ENCODE measurements around the gene PCDH10.

Gene PCDH10, protein sequence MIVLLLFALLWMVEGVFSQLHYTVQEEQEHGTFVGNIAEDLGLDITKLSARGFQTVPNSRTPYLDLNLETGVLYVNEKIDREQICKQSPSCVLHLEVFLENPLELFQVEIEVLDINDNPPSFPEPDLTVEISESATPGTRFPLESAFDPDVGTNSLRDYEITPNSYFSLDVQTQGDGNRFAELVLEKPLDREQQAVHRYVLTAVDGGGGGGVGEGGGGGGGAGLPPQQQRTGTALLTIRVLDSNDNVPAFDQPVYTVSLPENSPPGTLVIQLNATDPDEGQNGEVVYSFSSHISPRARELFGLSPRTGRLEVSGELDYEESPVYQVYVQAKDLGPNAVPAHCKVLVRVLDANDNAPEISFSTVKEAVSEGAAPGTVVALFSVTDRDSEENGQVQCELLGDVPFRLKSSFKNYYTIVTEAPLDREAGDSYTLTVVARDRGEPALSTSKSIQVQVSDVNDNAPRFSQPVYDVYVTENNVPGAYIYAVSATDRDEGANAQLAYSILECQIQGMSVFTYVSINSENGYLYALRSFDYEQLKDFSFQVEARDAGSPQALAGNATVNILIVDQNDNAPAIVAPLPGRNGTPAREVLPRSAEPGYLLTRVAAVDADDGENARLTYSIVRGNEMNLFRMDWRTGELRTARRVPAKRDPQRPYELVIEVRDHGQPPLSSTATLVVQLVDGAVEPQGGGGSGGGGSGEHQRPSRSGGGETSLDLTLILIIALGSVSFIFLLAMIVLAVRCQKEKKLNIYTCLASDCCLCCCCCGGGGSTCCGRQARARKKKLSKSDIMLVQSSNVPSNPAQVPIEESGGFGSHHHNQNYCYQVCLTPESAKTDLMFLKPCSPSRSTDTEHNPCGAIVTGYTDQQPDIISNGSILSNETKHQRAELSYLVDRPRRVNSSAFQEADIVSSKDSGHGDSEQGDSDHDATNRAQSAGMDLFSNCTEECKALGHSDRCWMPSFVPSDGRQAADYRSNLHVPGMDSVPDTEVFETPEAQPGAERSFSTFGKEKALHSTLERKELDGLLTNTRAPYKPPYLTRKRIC

DNA sequence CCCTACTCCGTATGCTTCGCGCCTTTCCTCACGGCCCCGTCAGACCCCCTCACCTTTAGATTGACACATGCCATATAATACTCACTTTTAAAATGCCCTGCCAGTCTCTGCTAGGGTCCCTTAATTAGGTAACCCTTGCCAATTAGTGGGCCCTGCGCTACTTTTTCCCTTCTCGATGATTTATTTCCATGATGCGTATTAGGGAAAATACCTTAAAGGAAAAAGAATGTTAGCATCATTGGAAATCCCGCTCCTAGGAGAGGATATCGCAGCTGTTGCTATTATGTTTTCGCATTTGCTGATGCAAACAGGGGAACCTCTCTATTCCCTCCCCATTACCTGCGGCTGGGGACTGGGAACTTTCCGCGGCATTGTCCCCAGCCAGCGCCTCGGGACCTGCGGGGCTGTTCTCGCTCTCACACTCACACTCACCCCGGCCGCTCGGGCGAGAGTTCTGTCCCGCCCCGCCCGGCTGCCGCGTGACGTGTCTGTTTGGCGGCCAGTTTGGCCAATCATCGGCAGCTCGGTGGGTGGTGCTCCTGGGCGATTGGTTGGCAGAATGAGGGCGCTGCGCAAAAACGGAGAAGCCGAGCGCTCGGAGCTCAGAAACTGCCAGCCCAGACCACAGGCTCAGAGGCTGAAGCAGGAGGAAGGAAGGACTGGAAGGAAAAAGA, at the start of gene PCDH10:
Gene PCDH10, plus strand, starts transcription at position 605 of the 674 bp plus-strand sequence. CDS start 847 bp downstream, outside the sequence.
- peak; percentile 97 for DNase-seq

DNA sequence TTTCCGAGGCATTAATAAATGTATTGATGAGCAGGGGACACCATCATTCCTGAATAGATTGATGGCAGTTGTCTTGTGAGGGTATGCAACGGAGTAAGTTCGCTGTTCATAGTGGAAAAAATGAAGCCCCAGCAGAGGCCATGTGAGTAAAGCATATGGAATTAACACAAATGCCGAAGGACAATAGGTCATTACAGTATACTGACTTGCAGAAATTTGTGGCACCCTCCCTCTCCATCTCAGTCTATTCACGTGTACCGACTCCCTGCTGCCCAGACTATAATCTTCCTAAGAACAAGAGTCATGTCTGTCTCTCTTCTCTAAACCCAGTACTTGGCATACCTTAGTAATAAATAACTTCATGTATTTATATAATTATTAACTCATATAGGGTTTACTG, 47.1 kb upstream of the PCDH10 start:
- DNase-seq, result no peak

DNA sequence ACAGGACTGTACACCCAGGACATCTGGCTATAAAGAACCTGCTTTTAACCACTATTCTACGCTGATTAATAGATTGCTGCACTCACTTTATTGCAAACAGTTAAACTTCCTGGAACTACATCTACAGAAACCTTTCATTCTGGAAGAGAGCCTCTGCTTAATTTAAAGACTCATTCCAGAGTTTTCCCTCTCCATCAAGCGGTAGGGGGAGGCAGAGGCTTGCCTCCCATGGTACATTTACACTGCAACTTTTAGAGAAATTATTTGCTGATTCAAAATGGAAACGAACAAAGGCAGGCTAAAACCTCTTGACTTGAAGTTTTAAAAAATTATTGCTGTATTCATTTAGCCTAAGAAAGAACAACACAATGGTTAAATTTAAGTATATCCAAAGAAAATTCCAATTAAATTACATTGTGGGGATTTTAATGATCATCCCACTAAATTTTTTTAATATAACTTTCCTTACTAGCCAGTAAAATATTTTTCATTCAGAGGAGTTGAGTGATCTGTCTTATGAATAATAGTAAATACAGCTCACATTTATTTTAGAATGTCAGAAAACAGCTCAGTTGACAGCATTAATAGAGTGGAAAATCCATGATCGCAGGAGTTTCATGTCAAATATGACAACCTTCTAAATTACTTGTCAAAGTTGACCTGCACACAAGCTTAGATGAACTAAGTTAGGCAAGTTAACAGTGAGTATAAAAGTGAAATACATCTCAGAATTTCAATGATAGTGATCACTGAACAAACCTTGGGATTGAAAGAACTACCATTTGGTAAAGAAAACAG, 46.3 kb upstream of the PCDH10 start:
- DNase-seq, result no peak

DNA sequence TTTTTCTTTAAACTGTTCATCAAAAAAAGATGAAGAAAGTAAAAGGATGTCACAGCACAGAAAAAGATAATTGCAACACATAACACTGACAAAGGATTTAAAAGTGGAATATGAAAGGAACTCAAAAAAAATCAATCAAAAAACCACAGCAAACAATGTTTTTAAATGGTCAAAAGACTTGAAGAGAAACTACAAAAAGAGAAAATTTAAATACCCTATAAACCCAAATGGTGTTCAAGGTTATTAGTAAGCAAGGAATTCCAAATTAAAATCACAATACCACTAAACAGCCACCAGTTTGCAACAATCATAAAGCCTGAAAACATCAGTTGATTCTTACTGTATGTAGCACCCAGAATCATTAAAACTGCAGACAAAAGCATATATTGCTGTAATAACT, 36.5 kb upstream of the PCDH10 start:
- no peak for DNase-seq

DNA sequence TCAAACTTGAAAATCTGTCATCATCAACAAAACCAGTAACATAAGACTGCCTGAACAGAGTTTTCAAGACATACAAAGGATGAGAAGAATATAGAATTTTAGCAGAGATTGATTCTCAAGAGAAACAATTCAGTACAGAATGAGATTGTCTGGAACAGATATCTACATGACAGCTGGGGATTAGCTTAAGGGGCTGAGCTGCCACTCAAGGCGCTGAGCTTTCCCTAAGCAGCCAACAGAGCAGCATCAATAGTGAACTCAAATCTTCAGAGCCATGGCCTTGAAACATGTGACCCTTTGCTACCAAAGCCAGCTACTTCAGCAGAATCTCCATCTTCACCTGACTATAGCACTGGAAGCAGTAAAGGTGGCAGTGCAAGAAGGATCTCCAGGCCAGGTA, 24.3 kb upstream of the PCDH10 start:
- DNase-seq, result no peak

DNA sequence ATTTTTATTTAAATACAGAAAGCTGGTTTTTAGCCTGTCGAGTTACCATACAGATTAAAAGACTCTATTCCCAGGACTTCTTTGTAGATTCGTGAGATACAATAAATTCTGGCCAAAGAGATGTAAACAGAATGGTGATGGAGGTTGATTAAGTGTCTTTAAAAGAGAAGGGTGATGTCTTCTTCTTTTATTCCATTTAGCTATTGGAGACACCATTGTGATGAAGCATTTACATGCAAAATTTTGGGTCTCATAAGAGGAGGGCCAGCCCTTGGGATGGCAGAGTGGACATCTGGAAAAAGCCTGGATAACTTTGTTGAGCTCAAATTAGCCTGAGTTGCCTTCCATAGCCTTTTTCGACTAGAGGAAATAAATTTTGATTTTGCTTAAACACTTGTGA, 21.6 kb upstream of the PCDH10 start:
- no peak for DNase-seq

DNA sequence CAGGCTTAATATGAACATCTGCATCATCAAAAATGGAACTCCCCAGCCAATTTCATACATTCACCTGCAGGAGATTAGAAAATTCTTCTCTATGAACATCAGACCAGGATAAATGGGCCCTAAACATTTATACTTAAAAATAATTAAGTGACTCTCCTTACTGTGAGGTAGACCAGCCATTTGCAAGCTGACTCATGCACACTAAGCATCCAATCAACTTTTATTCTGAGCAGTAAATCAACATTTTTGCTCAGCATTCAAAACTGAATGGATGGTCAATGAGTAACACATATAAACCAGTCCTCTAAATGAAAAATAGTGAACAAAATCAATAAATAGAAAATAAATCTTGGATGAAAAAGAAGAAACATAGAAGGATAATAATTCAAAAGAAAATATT, 19.9 kb upstream of the PCDH10 start:
- DNase-seq, result no peak

DNA sequence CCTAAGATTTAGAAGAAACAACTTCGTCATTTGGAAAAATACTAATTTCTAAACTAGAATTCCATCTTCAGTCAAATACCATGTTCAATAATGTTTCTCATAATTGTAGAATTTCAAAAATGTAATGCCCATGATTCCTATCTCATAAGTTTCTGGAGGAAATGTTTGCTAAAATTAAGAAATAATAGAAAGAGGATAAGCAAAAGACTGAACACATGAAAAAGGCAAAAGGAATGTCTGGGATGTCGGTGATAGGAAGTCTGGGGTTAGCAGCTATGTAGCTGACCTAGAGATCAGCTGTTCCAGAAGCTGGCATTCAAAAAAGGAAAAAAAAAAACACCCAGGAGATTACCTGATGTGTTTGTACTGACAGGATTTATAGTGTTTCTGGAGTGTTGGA, 18.9 kb upstream of the PCDH10 start:
- DNase-seq, result no peak

DNA sequence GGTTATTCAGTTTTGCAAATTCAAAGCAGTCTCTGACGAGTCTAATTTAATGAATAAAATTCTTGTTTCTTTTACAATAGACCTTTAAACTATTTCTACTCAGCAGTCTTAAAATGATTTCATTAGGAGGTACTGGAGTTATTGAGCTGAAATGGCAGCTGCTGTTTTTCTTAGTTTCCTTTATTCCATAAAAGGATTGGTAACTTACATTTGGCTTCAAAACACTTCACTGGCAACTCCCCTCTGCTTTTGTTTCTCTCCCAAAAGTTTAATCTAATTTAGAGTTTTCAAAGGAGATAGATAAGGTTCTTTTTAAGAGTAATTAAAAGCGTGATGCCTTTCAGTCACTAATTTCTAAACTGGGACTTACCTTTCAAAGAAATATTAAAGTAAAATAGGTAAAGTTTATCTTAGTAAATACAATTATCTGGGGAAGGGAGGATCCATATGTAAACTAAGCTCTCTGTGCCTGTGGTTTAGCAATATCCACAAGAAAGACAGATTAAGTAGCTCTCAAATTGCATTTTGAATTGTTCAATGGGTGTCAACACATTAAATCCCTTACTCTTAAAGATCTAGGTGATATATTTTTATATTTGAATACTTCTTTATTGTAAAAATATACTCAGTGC, 17.1 kb upstream of the PCDH10 start:
- DNase-seq, result no peak

DNA sequence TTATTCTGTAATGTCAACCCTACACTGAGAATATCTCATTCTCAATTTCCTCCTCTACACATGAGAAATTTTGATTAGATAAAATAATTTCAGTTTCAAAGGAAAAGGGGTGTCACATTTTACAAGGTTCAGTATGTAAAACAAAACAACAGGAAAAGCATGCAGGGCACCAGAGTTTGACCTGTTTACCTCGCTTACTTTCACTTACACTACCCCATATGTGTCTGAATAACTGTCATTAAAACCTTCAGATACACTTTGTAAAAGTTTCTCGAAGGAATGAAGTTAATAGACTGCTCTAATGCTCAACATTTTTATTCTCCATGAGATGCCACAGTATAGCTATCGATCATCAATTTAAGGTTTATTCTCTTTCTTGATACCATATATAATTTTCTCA, 12.3 kb upstream of the PCDH10 start:
- no peak for DNase-seq

DNA sequence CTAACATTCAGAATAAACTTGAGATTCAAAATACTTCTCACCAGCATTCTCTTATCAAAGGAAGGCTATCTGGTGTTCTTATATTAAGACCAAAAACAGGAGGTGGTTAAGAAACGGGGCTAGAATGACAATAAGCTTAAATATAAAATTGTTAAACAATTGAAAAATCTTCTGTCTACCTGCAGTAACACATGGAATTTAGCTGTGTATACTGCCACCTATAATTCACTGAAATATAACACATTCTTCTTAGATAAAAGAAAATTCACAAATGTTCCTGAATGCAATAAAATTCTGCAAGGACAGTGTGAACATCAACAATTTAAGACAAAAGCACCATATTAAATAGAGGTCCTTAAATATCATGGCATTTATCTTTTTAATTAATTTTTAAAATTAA, 11.5 kb upstream of the PCDH10 start:
- no peak for DNase-seq

DNA sequence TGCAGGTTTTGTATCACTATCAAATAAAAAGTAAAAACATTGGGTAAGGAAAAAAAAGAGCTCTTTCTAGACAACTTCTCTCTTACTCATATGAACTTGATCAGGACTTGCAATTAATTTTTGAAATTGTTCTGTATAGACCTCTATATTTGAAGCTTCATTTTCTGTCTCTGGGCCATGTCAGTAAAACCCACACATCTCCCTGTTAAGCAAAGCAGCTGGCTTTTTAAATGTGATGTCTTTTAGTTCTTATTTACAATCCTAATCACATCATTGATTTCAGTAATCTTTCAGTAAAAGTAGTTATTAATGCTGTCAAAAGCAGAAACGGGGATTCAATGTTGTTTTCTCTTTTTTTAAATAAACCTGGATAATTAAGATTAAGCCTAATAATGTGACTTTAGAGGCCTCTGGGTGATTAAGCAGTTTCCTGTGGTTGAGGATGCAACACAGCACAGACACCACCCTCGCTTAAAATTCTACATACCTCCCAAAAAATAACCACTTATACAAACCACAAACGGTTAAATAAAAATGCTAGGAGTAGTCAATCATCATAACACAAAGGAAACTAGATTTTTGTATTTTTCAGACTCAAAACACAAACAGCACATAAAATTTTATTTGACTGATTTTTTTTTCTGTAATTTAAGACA, 5.2 kb upstream of the PCDH10 start:
- no peak for DNase-seq

DNA sequence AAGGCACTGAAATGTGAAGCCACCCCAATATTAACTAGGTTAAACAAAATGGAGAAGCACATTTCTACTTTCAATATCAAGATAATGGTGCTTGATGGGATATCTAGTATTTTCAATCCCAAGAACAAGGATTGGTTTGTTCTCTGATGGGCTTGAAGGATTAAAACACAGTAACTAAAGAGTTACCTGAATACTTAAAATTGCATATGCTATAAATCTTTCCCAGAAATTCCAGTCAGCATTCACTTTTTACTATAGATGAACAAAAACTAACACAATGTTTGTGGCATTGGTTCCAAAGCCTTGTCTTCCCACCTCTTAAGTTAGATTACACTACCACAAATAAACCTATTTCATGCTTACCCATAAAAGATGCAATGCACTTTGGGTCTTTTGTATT, 3.9 kb upstream of the PCDH10 start:
- no peak for DNase-seq

DNA sequence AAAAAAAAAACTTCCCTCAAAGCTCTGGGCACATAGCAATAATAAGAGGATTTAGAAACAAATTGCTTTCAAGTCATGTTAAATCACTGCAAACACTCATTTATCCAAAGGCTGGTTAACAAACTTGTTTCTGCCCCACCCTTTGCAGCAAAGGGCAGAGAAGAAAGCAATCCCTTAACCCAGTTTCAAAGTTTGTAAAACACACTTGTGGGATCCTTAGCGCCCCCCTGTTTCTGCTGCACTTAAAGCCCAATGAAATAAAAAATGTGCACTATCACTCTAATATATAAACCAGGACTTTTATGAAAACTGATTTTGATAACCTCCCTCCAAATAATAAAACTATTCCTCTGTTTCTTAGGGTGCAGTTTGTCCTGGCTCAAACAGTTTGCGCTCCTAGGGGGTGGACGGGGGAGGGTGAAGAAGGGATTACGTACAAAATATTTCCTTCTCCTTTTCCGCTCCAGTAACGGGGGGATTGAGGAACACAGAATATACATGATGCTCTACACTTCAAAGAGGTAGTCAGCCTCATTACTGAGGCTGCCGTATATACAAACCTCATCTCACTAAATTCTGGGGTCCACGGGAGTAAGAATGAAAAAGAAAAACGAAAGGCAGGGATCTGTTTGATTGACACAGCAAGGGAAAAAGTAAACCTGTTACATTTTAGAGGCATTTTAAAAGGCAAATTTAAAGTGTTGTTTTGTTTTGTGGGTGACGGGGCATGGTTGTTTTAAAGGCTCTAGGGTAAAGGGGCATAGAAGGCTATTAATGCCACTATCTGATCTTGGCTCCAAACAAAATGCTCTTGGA, 3.1 kb upstream of the PCDH10 start:
- no peak for DNase-seq

DNA sequence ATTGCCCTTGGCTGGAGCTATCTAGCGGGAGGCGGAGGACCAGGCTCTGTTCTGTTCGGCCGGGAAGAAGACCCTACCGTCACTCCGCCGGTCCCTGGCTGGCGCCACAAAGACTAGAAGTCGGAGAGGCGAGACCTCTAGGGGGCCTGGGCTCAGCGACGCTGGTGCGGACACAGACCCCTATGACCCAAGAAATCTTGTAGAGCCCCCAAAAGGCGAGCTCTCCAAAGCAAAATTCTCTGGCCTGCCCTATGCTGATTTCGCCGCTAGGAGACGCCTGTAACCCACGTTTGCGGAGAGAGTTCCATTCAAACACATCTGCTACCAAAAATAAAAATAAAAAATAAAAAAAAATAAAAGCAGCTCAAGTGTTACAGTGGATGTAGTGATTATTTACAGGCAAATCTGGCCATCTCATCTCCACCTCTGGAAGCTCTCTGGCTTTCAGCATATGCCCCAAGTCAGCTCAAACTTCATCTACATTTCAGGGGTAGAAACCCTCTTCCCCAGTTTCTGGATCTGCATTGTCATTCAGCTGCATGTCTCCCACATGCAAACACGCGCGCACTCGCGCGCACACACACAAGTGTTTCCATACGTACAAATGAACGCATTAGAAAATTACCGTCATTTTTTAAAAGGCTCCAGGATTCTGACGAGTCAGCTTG, 2.4 kb upstream of the PCDH10 start:
- peak; percentile 55 for DNase-seq

DNA sequence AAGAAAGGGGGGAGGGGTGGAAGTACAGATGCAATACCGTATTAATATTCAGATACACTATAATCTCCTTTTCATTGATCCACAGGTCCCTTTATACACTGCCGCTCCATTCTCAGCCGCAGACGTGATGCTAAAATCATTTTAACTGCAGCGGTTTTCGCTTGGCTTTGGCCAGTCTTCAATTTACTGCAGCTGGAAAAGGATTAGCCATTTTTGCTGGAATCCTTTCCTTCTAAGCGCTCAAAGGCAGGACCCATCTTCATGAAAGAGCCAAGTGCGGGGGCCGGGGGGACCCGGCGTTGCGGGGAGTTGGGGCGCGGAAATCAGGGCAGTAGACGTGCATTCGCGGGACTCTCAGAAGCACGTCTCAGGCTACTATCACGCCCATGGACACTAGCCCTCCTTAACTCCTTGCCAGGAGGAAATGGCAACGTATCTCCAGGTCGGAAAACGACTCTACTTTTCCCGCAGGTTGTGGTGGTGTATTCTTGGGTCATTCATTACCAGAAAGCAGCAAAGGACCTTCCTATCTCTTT, 1.7 kb upstream of the PCDH10 start:
- peak; percentile 47 for DNase-seq

DNA sequence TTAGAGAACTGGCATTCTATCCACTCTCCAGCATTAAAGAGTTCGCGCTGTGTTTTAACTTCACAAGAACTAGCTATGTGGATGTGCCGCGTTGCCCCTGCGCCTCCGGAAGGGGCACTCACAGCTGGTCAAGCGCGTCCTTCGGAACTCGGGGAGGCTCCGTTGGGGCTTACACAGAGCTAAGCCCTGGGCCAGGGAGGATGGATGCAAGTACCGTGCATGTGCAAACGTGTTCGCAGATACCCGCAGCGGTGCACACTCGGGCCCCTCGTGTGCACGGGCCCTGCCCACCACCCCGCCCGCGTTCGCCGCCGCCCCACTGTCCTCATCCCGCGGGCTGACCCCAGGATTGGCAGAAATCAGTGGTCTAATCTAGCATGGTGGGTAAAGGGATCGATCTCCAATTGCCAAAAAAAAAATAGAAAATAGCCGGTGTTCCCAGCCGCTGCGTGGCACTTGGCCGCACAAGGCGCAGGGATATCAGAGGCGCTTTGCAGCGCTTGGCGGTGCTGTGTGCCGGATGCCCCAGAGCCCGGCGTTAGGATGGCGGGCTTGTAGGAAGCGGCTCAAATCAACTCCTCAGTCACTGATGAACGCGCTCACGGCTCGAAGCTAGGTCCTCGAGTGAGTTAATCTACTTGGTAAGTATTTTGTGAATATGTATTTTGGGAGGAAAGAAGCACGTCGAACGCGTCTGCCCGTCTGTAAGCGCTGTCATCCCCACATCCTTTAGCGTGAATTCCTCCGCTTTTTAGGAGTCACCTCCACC, 989 bp upstream of the PCDH10 start:
- peak; percentile 62 for DNase-seq

DNA sequence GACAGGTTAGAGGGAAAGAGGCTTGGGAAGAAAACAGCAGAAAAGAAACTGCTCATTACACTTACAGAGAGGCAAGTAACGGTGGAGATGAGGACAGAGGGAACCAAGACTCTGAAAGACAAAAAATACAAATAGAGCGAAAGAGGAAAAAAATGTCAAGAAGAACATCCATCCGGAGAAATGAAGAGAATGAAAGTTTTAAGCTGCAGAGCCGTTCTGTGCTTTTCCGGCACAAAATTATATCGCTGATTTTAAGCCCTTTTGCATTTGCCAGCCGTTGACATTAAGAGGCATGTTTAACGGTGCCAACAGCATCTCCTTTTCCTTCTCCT, 236 bp downstream of the PCDH10 start:
- no peak for DNase-seq

DNA sequence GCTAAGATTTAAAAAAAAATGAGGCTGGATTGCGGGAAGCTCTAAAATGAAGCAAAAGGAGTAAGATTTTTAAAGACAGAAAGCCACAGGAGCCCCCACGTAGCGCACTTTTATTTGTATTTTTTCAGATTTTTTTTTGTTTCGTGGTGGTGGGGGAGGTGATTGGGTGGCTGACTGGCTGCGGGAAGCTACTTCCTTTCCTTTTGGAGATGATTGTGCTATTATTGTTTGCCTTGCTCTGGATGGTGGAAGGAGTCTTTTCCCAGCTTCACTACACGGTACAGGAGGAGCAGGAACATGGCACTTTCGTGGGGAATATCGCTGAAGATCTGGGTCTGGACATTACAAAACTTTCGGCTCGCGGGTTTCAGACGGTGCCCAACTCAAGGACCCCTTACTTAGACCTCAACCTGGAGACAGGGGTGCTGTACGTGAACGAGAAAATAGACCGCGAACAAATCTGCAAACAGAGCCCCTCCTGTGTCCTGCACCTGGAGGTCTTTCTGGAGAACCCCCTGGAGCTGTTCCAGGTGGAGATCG, 908 bp downstream of the PCDH10 start:
- peak; percentile 45 for DNase-seq

Data from NCI-H345 (cell line).